Activated CD4-positive, alpha-beta T cell treated with anti-CD3 and anti-CD28 coated beads, Interleukin-2, Interleukin-4, amounts not matched to agents 100 ng/mL and 50 ng/mL, durations not matched to agents 16 hours and 8 hours (primary cell): ENCODE results near the gene SPRING1.

Source experiments
- DNase-seq: peaks from one replicate; pipeline ENCODE4 v3.0.0-alpha.2; 2020; ENCODE audit warnings: low spot score

The SPRING1 gene

DNA sequence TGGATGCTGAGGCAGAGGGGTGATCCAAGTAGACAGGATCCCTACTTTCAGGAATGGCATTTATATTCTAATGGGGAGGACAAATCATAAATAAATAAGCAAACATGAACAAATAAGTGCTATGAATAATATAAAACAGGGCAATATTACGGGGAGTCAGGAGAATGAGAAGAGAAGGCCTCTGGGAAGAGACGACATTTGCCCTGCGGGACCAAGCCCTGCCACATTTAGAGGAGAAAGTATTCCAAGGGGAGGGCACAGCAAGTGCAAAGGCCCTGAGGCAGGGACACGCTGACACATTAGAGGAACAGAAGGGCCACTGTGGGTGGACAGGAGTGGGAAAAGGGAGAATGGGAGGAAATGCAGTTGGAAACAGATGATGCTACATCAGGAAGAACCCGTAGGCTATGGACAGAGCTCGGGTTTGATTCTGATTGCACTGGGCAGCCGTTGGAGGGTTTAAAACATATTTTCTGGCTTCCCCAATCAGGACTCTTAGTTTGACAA, 1.6 kb upstream of the SPRING1 start:
- DNase-seq: no peak

DNA sequence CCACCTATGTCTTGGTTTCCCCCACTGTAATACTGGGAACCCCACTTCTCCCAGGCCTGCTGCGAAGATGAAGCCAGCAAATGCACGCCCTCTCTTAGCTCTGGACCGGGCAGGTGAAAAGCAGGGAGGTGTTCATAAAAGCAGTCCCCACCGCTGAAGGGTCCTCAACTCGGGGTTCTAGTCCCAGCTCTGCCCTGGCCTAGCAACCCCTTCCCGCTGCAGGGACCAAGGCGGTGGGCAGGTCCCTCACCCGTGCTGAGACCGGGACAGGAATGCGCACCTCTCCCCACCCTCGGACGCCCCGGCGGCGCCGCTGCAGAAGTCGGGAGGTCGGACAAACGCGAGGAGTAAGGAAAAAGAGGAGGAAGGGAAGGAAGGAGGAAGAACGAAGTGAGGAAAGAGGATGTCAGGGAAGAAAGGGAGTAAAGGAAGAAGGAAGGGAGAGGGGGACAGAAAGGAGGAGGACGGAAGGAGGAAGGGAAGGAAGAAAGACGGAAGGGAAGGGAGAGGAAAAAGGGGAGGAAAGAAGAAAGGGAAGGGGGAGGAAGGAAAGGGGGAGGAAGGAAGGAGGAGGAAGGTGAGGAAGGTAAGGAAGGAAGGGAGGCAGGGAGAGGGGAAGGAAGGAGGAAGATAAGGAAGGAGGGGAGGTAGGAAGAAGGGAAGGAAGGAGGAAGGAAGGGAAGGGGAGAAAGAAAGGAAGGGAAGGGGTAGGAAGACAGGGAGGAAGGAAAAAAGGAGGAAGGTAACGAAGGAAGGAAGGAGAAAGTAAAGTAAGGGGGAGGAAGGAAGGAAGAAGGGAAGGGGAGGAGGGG, 701 bp downstream of the SPRING1 start:
- DNase-seq: no peak

DNA sequence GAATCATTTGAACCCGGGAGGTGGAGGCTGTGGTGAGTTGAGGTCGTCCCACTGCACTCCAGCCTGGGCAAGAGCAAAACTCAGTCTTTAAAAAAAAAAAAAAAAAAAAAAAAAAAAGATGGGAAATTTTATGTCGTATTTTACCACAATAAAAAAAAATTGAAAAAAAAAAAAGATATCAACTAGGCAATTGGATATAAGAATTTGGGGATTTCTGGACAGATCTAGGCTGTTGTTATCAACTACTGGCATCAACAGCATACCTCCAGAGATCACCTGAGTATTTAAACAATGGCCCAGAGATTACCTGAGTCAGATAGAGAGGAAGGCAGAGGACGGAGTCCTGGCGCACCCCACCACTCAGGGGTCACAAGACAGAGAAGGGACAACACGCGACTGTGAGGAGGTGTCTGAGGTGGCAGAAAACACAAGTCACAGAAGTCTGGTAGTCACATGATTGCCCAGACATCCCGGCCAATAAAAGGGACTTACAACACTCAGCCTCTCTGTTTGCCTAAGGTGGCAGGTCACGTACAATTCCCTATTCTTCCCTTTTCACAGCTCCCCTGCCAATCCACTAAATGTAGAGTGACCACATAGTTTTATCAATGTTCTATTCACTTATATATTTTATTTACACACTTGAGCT, 1.8 kb downstream of the SPRING1 start:
- no peak for DNase-seq

DNA sequence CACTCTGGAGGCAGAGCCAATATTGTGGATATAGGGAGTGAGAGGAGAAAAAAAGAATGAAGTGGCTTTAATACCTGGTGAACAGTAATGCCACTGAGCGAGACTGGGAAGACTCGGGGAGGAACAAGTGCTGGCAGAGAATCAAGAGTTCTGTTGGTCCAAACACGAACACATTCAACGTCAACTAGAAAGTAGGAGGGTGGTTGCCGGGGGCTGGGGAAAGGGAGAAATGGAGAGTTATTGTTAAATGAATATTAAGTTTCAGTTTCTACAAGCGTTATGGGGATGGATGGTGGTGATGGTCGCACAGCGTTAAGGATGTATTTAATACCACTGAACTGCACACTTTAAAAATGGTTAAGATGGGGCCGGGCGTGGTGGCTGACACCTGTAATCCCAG, 2.8 kb downstream of the SPRING1 start:
- no peak for DNase-seq

DNA sequence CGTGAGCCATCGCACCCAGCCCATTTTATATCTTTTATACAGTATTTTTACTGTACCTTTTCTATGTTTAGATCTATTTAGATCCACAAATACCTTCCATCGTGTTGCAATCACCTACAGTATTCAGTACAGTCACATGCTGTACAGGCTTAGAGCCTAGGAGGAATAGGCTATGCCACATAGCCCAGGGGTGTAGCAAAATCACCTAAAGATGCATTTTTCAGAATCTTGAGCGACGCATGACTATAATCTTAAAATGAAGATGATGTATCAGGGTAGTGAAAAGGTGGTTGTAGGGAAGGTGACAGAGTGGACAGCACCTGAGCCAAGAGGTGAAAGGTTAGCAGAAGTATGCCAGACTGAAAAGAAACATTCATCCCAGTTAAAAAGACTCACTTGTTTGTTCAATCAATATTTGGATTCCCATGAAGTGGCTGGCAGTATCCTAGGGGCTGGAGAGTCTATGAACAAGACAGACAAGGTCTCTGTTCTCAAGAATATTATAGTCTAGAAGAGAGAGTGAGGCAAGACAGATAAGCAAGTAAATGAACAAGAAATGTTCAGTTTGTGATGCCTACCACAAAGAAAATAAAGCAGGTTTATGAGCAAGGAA, 3.6 kb downstream of the SPRING1 start:
- no peak for DNase-seq

DNA sequence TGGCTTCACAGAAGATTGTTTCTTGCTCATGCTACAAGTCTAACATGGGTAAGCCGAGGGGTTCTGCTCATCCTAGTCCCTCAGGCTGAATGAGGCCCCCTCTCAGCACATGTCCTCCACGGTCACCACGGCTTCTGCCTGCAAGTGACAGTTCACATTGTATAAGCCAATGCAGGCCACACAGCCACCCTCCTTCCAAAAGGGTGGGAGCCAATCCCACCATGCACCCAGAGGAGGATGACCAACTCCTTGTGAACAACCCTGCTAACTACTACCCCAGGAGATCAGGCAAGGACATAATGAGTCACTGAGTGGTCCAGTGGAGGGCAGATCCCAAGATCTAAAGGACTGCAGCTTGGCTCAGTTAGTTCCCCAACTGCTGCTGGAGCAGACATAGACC, 6.1 kb downstream of the SPRING1 start:
- DNase-seq: no peak

DNA sequence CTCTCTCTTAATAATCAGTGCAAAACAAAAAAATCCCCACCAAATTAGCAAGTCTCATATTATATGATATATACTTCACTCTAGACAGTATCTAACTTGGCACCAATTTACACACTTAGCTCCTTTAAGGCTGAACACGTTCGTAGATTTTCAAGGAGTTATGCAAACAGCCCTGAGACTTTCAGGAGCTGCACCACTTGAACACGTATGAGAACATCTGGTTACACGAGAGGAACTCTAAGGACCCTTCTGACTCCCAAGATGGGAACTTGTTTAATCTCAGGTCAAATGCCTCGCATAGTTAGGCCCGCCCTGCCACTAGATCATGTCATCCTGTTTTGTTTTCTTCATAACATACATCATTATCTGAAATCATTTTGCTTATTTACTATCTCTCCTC, 10.0 kb downstream of the SPRING1 start:
- no peak for DNase-seq

DNA sequence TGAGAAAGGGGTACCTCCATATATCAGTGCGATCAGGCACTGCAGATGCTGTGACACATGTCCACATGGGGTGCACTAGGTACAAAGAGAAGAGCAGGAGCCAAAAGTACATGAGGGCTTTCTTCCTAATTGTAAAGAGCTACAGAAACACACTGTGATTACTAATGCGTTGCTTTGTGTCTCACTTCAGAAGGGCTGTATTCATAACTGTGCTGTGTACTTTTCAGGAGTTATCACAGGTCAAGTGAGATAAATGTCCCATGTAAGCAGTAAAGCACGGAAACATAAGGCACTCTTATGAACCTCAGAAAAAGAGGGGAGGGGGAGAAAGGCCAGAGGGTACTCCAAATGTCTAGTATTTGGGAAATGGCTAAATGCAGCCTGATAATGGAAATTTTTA, 10.6 kb downstream of the SPRING1 start:
- no peak for DNase-seq

DNA sequence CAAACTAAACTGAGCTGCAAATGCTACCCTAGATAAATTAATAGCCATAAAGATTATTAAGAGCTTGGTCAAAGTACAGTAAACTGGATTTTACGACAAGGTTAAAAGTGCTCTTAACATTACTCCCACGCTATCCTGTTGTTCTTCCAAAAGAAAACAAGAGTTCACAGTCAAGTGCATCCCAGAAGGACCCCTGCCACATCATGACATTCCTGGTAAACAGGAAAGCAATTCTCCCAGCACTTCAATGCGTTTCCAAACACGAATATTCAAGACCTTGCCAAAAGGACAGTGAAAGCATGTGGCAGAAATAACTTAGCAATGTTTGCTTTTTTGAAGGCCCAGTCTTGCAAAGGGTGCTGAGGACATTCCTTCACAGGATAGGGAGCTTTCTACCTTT, 11.2 kb downstream of the SPRING1 start:
- DNase-seq: no peak

DNA sequence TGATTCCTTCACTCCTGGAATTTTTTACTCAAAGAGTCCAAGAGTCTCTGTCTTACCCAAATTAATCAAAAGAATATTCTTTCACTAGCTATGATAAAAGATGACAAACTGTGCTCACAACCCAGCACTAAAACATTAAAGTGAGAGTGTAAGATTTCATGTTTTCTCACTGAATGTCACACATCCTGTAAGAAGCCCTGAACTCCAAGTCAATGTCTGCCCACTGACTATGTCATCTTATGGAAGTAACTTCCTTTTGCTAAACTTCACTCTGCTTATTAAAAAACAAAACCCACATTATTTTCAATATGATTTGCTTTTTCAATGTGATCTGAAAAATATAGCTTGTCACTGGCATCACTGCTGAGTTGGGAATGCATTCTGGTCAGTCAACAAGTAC, 15.6 kb downstream of the SPRING1 start:
- peak; percentile 12 for DNase-seq

DNA sequence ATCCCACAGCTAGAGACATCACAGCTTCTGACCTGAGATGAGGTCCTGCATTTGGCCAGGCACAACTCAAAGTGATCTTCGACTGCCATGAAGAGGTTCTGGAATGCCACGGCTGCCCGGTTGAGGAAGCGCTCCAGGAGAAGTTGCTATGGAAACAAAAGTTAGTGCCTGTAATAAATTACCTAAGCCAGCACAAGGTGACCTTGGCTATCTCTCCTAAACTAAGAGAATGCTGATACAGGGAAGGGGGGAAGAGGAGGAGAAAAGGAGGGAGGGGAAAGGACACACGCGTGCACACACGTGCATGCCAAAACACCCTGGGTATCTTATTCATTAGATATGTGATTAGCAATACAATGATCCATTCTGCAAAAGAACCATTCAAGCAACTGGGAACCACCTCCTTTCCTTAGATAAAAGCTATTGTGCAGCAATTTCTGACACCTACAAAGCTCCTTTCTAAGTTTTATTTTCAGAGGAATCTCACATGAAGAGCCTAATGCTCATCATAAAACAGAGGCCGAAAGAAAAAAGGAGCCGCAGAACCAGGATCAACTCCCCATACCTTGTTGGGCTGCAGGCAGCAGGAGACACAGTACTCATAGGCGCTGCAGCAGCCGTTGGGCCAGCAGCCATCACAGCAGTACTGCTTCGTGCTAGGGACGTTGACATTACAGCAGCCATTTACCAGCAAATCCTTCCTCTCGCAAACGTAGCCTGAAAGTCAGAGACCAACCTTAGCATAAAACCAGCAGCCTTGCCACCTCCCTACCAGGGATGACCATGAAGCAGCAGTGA, 17.9 kb downstream of the SPRING1 start:
- no peak for DNase-seq

DNA sequence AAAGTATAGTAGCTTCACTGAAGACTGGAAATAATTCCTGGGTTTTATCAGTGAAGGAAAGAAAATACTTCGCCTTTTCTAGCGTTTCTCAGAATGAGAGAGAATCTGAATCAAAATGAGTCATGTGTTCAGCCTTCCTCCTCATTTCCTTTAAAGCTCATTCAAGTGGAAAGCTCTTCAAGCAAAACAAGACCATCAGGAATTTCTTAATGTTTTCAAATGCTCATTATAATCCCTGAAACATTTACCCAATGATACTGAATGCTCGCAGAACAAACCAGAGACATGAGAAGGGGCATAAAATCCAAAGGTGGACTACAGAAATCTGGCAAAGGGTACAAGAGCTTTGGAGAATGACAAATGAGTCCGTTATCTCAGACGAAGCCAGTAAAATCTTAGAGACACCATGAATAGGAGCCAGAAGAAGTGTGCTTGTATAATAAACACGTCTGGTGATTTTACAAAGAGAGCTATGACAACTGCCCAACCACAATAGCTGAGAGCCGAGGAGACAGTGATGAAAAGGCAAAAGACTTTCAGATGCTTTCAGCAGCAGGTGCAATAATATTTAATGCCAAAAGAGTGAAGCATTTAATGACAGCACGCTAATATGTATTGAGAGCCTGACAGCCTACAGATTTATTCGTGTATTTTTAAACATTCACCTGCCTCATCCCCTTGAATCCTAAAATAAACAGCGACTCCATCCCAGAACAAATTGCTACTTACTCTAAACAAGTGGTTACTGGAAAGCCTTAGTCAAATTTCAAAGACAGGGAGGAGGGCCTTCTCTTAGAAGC, 19.0 kb downstream of the SPRING1 start:
- DNase-seq: no peak

DNA sequence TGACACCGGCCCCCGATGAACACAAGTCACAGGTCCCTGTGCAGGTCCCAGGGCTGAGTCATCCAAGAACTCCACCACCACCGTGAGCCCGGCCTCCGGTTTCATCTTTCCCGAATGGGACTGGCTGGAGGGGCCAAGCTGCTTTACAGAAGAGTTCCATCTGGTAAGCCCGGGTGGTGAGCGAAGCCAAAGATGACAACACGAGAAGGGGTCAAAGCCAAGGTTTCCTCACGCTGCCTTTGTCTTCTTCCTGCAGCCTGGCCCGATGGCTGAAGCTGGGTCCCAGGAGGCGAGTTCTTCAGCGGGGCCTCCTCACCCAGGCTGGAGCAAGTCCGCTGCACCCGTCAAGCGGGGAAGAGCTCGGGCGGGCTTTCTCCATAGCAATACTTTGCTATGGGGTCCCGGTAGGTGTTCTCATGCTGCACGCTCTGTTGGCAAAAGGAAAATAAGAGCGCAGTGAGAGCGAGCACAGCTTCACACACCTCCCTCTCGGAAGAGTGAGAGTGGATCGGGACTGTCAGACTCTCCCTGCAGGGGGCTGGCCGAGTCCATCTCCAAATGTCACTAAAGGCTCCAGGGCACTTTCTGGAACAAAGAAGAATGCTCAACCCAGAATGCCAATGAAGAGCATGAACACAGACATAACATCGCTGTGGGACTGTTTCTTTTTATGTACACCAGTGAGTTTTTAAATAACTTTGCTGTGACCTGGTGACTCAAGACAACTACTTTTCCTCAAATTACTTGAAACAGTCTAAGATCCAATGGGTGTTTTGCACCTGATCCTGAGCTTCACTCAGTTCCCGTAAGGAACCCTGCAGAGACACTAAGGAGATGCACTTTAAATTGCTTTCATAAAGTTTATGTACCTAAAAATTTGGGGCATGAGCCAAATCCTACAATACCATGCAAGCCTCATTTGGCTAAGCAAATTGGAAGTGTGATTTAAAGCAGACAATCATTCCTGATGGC, 20.1 kb downstream of the SPRING1 start:
- no peak for DNase-seq

DNA sequence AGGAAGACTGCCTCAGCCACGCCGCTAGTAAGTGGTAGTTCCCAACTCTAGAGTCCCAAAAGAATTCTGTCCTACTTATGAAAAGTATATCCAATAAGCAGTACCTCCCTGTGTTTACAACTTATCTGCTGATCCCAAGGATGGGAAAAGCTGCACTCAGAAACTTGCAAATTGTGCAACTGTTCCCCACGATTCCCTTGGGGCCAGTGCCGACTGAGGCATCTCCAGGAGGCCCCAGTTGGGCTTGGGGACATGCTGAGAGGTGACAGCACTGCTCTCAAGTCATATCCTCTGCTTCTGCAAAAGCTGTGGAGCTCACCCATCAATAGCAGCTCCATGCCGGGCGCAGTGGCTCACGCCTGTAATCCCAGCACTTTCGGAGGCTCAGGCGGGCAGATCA, 23.7 kb downstream of the SPRING1 start:
- DNase-seq: no peak

DNA sequence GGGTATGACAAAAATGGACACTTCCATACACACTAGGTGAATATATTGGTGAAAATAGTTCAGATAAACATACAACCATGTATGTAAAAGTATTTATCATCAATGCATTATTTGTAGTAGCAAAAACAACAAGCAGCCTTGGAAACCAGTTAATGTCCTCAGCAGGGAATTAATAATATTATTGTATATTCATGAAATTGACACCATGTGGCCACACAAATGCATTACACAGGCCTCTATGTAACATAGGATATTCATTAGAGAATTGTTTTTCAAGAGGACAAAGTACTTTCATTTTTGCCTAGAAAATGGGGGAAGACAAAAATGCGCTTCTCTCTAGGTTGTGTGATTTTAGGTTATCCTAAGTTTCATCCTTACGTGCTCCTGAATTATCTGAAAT, 24.3 kb downstream of the SPRING1 start:
- no peak for DNase-seq

DNA sequence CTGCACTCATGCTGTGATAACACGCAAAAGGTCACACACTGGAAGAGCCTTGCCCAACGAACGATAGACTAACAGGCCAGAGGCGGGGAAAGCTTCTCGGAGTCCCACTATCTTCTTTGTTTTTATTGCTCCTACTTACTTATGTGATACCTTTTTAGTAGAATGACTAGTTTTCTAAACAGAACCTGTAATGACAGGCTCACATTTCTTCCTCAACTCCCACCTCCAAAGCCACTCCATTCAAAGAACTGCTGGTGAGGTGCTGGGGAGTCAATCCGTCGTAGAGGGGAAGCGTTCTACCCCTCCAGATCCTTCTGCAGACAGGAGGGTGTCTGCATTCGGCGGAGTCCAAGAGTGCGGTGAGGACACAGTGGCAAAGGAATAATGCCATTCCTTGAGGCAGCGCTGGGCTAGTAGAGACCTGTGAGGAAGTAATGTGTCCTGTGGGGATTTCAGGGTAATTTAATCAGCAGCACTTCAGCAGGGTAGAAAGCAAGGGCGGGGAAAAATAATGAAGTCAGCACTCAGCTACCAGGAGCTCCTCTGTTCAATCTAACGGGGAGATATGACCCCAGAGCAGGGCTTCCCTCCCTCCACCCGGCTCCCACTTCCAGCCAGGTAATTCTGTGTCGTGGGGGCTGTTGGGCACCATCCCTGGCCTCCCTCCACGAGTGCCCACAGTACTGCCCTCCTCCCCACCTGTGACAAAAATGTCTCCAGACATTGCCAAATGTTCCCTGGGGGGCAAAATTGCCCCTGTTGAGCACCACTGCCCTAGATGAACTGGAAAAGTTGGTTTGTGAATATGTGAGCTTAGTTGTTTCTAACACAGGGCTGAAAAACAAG, 25.2 kb downstream of the SPRING1 start:
- no peak for DNase-seq

DNA sequence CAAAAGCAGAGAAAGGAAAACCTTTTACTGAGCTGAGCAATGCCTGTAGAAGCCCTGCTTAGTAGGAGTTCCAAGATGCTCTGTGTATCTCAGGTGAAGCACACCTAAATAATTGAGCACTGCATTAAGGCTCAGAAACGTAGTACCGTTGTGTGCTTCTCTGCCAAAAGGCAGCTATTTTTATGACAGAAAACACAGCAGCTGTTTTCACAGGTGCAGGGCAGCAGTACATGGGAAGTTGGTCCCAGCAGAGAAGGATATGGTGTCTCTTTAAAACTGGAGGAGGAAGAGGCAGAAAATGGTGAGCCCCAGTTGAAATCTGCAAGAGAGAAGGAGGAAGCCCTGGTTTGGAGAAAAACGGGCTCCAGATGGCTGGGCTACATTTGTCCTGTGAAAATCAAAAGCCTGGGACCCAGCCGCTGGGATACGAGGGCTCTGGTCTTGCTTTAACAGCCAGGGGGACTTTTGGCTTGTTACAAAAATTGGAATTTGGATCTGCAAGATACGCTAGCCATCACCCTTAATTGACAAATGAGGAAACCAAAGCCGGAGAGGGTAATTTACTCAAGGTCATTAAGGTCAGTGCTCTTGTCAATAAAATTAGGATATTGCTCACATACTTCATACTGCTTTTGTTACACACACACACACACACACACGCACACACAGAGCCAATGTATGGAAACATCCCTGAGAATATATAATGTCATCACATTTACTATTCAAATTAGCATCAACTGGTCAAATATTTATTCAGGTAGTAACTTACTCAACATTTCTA, 27.3 kb downstream of the SPRING1 start:
- no peak for DNase-seq

DNA sequence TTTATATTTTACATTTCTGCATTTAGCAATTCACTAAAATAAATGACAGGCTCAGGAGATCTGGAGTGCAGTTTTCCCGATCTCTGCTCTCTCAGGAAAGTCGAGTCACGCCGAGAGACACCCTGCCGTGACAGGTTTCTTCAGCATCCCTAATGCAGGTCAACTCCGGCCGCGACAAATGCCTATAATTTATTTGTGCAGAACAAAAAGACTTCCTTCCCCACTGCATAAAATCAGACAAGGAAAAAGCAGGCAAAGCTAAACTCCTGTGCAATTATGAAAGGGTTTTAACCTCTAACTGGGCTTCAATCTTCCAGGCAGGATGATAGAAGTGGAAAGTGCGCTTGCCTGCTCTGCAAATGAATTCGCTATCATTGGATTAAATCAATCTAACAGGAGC, 28.1 kb downstream of the SPRING1 start:
- no peak for DNase-seq
